Measurements from ENCODE around the gene SRCAP.

DNA sequence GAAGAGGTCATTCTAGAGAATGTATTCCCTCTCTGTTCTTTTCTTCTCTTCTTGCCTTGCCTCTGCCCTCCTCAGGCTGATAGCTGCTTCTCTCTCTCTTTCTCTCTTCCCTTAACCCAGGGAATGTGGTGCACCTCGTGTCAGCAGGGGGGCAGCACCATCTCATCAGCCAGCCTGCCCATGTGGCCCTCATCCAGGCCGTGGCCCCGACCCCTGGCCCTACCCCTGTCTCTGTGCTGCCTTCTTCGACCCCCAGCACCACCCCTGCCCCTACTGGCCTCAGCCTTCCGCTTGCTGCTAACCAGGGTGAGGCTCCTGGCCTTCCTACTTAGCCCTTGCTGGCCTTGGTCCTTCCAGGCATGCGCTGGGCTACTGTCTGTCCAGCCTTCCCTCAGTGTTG, 23.5 kb downstream of the SRCAP start:
- no peak for TF ChIP-seq EZH2 (IDR thresholded peaks at IDR 0.05; ENCODE audit: low read depth)
- peak; percentile 29; the same call in 1 of the 2 replicates for TF ChIP-seq CTCF (conservative IDR thresholded peaks at IDR 0.05)

All from PC-9 (cell line).